Hematopoietic multipotent progenitor cell treated with erythropoietin and hydrocortisone succinate and interleukin-3 and kit ligand, for 15 days (in vitro differentiated cells): ENCODE data around the gene ZNF319.

Source experiments
- DNase-seq: peaks from one replicate; pipeline ENCODE4 v3.0.0-alpha.2; 2015; ENCODE audit warnings: low spot score

The ZNF319 gene

GRCh38 chr16:58036943-58037342 lies 36.5 kb upstream of the ZNF319 start:
- no peak for DNase-seq

- no peak for DNase-seq
These were observed 35.1 kb upstream of the ZNF319 start for GRCh38 chr16:58035356-58036170.

GRCh38 chr16:58034774-58035173 lies 34.3 kb upstream of the ZNF319 start:
- no peak for DNase-seq

GRCh38 chr16:58034128-58034685 lies 33.7 kb upstream of the ZNF319 start:
- DNase-seq, result no peak

- no peak for DNase-seq
These were observed 32.3 kb upstream of the ZNF319 start for GRCh38 chr16:58032710-58033293.

- no peak for DNase-seq
These were observed 30.7 kb upstream of the ZNF319 start for GRCh38 chr16:58031016-58031800.

GRCh38 chr16:58030136-58030840 lies 29.8 kb upstream of the ZNF319 start:
- DNase-seq, result no peak

- DNase-seq, result no peak
These were observed 28.9 kb upstream of the ZNF319 start for GRCh38 chr16:58029410-58029809.

GRCh38 chr16:58028541-58029070 lies 28.1 kb upstream of the ZNF319 start:
- no peak for DNase-seq

- no peak for DNase-seq
These were observed 27.5 kb upstream of the ZNF319 start for GRCh38 chr16:58027916-58028455.

- DNase-seq, result no peak
These were observed 26.9 kb upstream of the ZNF319 start for GRCh38 chr16:58027161-58027915.

GRCh38 chr16:58026705-58027160 lies 26.3 kb upstream of the ZNF319 start:
- DNase-seq, result no peak

- DNase-seq, result no peak
These were observed 25.8 kb upstream of the ZNF319 start for GRCh38 chr16:58026139-58026704.

GRCh38 chr16:58025351-58026138 lies 25.1 kb upstream of the ZNF319 start, which contains the start of gene MMP15:
TSS of gene MMP15 (plus strand) at chr16:58025754. CDS start at chr16:58026351, 597 bp downstream.
- no peak for DNase-seq

GRCh38 chr16:58024486-58025350 lies 24.2 kb upstream of the ZNF319 start:
- DNase-seq, result no peak

- no peak for DNase-seq
These were observed 22.3 kb upstream of the ZNF319 start for GRCh38 chr16:58022601-58023371.
